Left lung (tissue), 10 donors: Measurements from ENCODE around the gene CA6. TPM values are rescaled to one million over a fixed set of nuclear protein-coding genes. Genes with fewer than 3 reads are reported as not detected.
"Not testable (repeated sequence)": the region's sequence is repeated elsewhere in the genome, so short reads cannot be mapped to it uniquely, and the experiment has no call there.

Source experiments
- ATAC-seq: fragments of 200-7000 bp; cut with Tn5 transposase; one replicate; pipeline ENCODE4 v1.9.1; 2020; ENCODE audit warnings: moderate library complexity
- DNase-seq, 4 donors: peaks; one replicate each; pipeline ENCODE4 v3.0.0-alpha.2; 2013 to 2020
- H3K27ac ChIP-seq, 2 donors: fragments of 200-600 bp; sonication (generic) in 1 of 2; one replicate each; pipeline versions ENCODE4 v1.5.0 to v1.8.0; 2020 to 2021
- H3K27me3 ChIP-seq, 2 donors: fragments of 200-600 bp; sonication (generic) in 1 of 2; one replicate each; pipeline versions ENCODE4 v1.5.0 to v1.8.0; 2020 to 2021
- H3K36me3 ChIP-seq, 2 donors: fragments of 200-600 bp; sonication (generic) in 1 of 2; one replicate each; pipeline versions ENCODE4 v1.5.0 to v1.8.0; 2020 to 2021
- H3K4me1 ChIP-seq, 2 donors: fragments of 200-600 bp; one replicate each; pipeline ENCODE4 v1.8.0; 2021
- H3K4me3 ChIP-seq, 2 donors: fragments of 200-600 bp; sonication (generic) in 1 of 2; one replicate each; pipeline versions ENCODE4 v1.5.0 to v1.8.0; 2020 to 2021; ENCODE audit warnings: mild to moderate bottlenecking in 1 of 2
- H3K9me3 ChIP-seq, 2 donors: fragments of 200-600 bp; sonication (generic) in 1 of 2; one replicate each; pipeline versions ENCODE4 v1.5.0 to v1.8.0; 2020 to 2021
- intact Hi-C, 2 donors: fragments of 100-400 bp; cut with DNase I; formaldehyde crosslinking; loops; one replicate each; pipeline versions ENCODE4 v1.11.2 to v1.14.2; 2022
- polyA plus RNA-seq, 6 donors: library from polyadenylated mRNA; unstranded; fragments of 120-200 nt; gene quantifications; one replicate each; pipeline ENCODE4 v1.2.1, GENCODE V29; 2013; ENCODE audit not compliant: insufficient read length in 6 of 6
- total RNA-seq, 2 donors: library from RNA; stranded (reverse); fragmentation: NEBNext Ultra II Directional; extraction: Animal tissue kit (Norgen Biotek cat#: 25700); gene quantifications; one replicate each; pipeline ENCODE4 v1.2.1, GENCODE V29; 2021
- TF ChIP-seq, protein P1 (sequence below), 2 donors: fragments of 200-600 bp; sonication (generic) in 1 of 2; IDR thresholded peaks; one replicate each; pipeline versions ENCODE4 v1.5.0 to v1.8.0; 2021; ENCODE audit warnings: antibody characterized with exemption in 2 of 2
- donor health status: DM: no; HTN: yes; CAD: no.
- donor health status: DM: no; HTN: no; CAD: no.

Gene CA6
- total and polyA plus RNA-seq, 8 donors: 0.11 to 0.25 (median 0.18) TPM; not detected in 3

DNA sequence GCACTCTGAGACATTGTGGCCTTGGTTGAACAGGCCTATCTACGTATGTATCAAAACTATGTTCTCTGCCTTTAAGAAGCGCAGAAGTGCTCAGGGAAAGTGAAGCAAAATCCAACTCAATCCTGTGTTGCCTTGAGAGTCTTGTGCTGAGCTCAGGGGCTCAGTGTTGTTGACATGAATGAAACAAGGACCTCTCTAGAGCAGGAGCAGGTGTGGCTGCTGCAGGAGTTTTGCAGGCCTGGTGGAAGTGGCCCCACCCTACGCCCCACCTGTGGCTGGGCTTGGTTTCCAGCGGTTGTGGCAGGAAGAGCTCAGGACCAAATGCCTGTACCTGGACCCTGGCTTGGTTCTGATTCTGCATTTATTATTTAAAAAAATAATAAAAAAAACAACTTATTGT lies 20.9 kb downstream of the CA6 start:
- Histone ChIP-seq H3K9me3 (no peaks in the 10 kb centered on the region), H3K27me3 (no peaks in the 10 kb centered on the region), H3K36me3 (no peaks in the 10 kb centered on the region), H3K27ac (peak overlapping the region in 1 of 2 donors; percentile 4), H3K4me1 (peaks cover 0 to 9% of the 10 kb centered on the region in 2 donors), H3K4me3 (no peak overlapping the region)
- DNase-seq (peak in 2 of 4 donors; percentile 65 to 73), ATAC-seq (peak; percentile 85)
- intact Hi-C loops: no loop called here
- TF ChIP-seq, protein P1, sequence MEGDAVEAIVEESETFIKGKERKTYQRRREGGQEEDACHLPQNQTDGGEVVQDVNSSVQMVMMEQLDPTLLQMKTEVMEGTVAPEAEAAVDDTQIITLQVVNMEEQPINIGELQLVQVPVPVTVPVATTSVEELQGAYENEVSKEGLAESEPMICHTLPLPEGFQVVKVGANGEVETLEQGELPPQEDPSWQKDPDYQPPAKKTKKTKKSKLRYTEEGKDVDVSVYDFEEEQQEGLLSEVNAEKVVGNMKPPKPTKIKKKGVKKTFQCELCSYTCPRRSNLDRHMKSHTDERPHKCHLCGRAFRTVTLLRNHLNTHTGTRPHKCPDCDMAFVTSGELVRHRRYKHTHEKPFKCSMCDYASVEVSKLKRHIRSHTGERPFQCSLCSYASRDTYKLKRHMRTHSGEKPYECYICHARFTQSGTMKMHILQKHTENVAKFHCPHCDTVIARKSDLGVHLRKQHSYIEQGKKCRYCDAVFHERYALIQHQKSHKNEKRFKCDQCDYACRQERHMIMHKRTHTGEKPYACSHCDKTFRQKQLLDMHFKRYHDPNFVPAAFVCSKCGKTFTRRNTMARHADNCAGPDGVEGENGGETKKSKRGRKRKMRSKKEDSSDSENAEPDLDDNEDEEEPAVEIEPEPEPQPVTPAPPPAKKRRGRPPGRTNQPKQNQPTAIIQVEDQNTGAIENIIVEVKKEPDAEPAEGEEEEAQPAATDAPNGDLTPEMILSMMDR (IDR thresholded peaks at IDR 0.05): no peak

DNA sequence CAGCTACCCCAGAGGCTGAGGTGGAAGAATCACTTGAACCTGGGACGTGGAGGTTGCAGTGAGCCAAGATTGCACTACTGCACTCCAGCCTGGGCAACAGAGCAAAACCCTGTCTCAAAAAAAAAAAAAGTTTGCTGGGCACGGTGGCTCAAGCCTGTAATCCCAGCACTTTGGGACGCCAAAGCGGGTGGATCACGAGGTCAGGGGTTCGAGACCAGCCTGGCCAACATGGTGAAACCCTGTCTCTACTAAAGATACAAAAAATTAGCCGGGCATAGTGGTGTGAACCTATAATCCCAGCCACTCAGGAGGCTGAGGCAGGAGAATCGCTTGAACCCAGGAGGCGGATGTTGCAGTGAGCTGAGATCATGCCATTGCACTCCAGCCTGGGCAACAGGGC lies 23.2 kb downstream of the CA6 start:
- intact Hi-C loops, H3K27ac ChIP-seq, H3K9me3 ChIP-seq, H3K4me3 ChIP-seq, H3K27me3 ChIP-seq, DNase-seq, H3K36me3 ChIP-seq, ATAC-seq: not testable (repeated sequence)
- peaks cover 0 to 10% of the 10 kb centered on the region in 2 donors for H3K4me1 ChIP-seq

DNA sequence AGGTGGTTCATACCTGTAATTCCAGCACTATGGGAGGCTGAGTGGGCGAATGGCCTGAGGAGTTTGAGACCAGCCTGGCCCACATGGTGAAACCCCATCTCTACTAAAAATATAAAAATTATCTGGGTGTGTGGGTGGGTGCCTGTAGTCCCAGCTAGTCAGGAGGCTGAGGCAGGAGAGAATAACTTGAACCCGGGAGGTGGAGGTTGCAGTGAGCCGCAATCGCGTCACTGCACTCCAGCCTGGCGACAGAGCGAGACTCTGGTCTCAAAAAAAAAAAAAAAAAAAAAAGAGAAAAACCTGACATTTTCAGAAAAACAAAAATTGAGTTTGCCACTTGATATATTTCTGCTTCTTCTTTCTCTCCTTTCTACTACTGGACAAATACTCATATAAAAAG lies 24.3 kb downstream of the CA6 start:
- Histone ChIP-seq H3K27me3 (no peaks in the 10 kb centered on the region), H3K27ac (no peak overlapping the region), H3K4me3 (no peak overlapping the region), H3K36me3 (no peaks in the 10 kb centered on the region), H3K9me3 (no peaks in the 10 kb centered on the region), H3K4me1 (peaks cover 0 to 10% of the 10 kb centered on the region in 2 donors)
- TF ChIP-seq, protein P1 (IDR thresholded peaks at IDR 0.05): no peak
- ATAC-seq: no peak
- intact Hi-C loops: no loop called here
- DNase-seq: no peak

DNA sequence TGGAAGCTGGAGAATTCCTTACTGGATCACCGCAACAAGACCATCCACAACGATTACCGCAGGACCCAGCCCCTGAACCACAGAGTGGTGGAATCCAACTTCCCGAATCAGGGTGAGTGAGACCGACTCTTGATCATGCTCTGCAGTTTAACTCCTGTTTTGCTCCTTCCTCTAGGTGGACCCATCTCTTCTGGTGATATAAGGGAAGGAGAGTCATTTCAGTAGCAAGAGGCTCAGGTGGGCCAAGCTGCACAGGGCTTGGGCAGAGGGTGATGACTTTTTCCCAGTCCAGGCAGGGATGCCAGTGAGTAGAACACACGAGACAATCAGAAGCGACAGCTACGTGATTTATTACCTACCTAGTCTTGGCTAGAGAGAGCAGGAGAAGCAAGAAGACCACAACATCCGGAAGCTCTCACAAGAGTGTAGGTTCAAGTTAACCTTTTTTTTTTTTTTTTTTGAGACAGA lies 25.2 kb downstream of the CA6 start:
- ATAC-seq (no peak), DNase-seq (no peak)
- Histone ChIP-seq H3K27ac (no peak overlapping the region), H3K9me3 (no peaks in the 10 kb centered on the region), H3K4me3 (no peak overlapping the region), H3K27me3 (no peaks in the 10 kb centered on the region), H3K4me1 (peaks cover 0 to 10% of the 10 kb centered on the region in 2 donors), H3K36me3 (no peaks in the 10 kb centered on the region)
- TF ChIP-seq, protein P1 (IDR thresholded peaks at IDR 0.05): no peak
- intact Hi-C loops: no loop called here

DNA sequence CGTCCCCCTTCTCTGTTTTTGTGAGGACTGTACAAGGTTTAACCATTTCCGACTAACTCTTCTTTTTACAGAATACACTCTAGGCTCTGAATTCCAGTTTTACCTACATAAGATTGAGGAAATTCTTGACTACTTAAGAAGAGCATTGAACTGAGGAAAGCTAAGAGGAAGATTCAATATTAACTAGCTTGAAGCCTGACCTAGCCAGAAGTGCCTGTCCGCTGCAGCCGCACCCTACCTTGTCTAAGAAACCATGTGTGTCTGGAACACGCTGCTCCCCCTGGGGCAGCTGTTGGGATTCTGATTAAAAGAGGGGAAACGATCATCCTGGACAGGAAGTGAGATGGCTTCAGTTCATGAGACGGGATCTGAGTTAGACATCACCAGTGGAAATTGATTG lies 28.9 kb downstream of the CA6 start:
- ATAC-seq (no peak), DNase-seq (no peak)
- Histone ChIP-seq H3K4me1 (peaks cover 0 to 10% of the 10 kb centered on the region in 2 donors), H3K27me3 (peaks cover 0 to 3% of the 10 kb centered on the region in 2 donors), H3K9me3 (no peaks in the 10 kb centered on the region), H3K36me3 (no peaks in the 10 kb centered on the region), H3K4me3 (no peak overlapping the region), H3K27ac (no peak overlapping the region)
- TF ChIP-seq, protein P1 (IDR thresholded peaks at IDR 0.05): no peak
- intact Hi-C loops: no loop called here

DNA sequence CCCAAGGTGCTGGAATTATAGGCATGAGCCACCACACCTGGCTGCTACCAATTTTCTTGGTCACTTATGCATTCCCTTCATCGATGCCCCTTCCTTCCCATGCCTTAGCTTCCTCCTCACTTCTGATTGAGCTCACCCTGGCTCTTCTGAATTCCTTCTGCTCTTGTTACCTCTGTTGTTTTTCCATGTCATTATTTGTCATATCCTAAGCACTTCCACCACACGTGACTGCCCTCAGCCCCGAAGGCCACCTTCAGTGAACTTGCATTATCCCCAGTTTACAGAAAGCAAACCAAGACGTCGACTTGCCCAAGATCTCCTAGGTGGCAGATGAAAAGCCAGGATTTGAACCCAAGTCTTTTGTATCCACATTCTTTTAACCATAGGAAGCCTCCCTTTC lies 30.7 kb downstream of the CA6 start:
- TF ChIP-seq, protein P1 (IDR thresholded peaks at IDR 0.05): no peak
- H3K36me3 ChIP-seq: no peaks in the 10 kb centered on the region
- peaks cover 0 to 3% of the 10 kb centered on the region in 2 donors for H3K27me3 ChIP-seq
- intact Hi-C loops: no loop called here
- peaks cover 0 to 3% of the 10 kb centered on the region in 2 donors for H3K4me1 ChIP-seq
- H3K9me3 ChIP-seq: no peaks in the 10 kb centered on the region
- no peak overlapping the region for H3K27ac ChIP-seq
- no peak overlapping the region for H3K4me3 ChIP-seq
- DNase-seq: no peak
- ATAC-seq: no peak
